Testis (tissue), 2 donors: ENCODE results near the gene ERBIN.

Source experiments
- POLR2A ChIP-seq: fragments of 450-650 bp; IDR thresholded peaks from one replicate; pipeline ENCODE4 v1.6.1; 2017; ENCODE audit warnings: antibody characterized with exemption, mild to moderate bottlenecking, moderate library complexity
- TF ChIP-seq, protein P1 (sequence below), 3 experiments: fragments of 450-650 bp in 2 of 3; fragments of 200-600 bp in 1 of 3; sonication (generic) in 1 of 3; IDR thresholded peaks; one replicate each; pipeline ENCODE4 v1.5.1; 2016 to 2019; ENCODE audit warnings: antibody characterized with exemption in 3 of 3, mild to moderate bottlenecking in 2 of 3, moderate library complexity in 1 of 3

DNA sequence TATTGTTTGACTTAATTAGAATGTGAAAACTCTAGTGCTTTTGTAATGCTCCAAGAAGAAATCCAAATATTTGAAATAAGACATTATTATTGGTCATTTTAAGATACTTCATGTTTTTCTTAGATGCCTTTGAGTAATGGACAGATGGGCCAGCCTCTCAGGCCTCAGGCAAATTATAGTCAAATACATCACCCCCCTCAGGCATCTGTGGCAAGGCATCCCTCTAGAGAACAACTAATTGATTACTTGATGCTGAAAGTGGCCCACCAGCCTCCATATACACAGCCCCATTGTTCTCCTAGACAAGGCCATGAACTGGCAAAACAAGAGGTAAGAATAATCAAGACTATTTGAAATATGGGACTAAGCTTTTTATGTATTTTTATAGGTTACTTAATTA is 148.5 kb downstream of the ERBIN start:
- TF ChIP-seq, protein P1, sequence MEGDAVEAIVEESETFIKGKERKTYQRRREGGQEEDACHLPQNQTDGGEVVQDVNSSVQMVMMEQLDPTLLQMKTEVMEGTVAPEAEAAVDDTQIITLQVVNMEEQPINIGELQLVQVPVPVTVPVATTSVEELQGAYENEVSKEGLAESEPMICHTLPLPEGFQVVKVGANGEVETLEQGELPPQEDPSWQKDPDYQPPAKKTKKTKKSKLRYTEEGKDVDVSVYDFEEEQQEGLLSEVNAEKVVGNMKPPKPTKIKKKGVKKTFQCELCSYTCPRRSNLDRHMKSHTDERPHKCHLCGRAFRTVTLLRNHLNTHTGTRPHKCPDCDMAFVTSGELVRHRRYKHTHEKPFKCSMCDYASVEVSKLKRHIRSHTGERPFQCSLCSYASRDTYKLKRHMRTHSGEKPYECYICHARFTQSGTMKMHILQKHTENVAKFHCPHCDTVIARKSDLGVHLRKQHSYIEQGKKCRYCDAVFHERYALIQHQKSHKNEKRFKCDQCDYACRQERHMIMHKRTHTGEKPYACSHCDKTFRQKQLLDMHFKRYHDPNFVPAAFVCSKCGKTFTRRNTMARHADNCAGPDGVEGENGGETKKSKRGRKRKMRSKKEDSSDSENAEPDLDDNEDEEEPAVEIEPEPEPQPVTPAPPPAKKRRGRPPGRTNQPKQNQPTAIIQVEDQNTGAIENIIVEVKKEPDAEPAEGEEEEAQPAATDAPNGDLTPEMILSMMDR (IDR thresholded peaks at IDR 0.05): no peak
- TF ChIP-seq POLR2A: no peak
